GM19193 (cell line): Measurements from ENCODE around the gene COG3.

Source experiments
- POLR2A ChIP-seq: IDR thresholded peaks from 4 replicates; pipeline ENCODE4 v1.6.1; 2011; ENCODE audit not compliant: insufficient read depth, insufficient read length; ENCODE audit errors: extremely low read depth

COG3 gene

DNA sequence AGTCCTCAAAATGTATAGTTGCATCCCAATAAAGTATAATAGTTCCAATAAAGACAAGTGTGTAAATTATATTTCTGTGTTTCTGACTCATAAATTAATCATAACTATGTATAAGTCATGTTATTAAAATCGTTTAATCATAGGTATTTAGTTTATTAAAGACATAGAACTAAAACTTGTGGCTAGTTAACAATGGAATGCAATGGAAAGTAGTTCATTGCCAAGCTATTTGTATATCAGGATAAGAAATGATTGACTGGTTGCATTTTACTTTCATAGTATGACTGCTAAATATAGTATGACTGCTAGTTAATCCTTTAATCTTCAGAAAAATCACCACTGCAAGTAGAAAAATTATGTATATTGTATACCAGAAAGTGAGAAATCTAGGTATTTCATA is 16.9 kb downstream of the COG3 start:
- TF ChIP-seq POLR2A: no peak

DNA sequence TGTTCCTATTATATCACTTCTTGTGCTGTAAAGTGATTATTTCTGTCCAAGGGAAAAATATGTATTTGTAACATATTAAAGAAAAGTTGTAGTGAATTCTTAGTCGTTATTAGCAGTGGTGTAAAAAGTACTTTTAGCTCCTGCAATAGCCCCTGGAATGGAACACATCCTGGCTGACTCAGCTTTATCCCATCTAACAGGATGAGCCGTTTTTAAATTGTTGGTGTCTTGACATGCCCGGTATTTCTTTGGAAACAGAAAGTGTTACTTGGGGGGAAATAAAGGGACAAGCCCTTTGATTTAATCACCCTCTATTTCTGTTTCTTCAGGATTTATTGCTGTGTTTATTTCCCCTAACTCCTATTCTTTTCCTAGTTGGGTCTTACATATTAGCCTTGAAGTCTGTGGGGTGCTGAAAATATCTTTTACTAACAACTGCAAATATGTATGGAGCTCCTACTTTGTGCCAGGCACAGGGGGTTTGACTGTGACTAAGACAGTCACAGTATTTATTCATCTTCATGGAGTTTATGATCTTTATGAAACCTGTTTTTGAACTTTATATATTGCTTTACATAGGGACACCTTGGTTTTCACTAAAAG is 17.9 kb downstream of the COG3 start:
- TF ChIP-seq POLR2A: no peak

DNA sequence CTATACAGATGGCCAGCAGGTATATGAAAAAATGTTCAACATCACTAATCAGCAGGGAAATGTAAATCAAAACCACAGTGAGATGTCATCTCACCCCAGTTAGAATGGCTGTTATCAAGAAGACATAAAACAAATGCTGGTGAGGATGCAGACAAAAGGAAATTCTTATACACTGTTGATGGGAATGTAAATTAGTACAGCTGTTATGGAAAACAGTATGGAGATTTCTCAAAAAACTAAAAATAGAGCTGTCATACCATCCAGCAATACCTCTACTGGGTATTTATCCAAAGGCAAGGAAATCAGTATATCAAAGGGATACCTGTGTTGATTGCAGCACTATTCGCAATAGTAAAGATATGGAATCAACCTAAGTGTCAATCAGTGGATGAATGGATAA is 22.9 kb downstream of the COG3 start:
- no peak for TF ChIP-seq POLR2A

DNA sequence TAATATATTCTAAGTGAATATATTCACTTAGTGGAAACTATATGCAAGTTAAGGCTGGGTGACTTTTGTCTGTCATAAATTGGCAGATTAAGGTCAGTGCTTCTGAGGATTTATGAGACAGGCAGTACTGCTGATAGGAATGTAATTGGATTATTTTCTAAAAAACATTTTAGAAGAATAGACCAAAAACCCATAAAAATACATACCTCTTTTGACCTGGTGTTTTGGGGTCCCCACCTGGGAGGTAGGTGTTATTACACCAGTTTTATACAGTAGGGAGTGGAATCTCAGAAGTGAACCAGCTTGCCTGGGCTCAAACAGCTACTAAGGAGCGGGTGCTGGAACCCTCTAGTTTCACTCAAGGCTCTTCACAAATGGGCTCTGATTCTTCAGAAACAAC is 25.3 kb downstream of the COG3 start:
- TF ChIP-seq POLR2A: no peak

DNA sequence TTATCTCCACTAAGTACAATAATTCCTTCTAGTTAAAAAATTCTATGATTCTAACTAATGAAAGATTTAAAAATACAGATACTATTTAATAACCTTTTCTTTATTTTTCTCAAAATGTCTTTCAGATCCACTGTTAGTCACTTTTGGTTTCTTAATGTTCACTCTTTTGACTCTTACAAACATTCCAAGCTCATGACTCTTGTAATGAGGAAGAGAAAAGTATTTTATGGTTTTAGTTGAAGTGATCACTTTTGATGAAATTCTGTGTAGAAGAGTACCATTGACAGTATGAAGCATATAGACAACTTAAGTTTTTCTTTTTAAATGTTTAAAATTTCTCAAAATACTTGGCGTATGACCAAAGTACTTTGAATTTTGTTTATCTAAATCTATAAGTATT is 27.8 kb downstream of the COG3 start:
- no peak for TF ChIP-seq POLR2A

GRCh38 chr13:45496942-45497341 is 32.2 kb downstream of the COG3 start:
- no peak for TF ChIP-seq POLR2A

- TF ChIP-seq POLR2A: no peak
These were observed 35.9 kb downstream of the COG3 start for GRCh38 chr13:45500492-45501174.

GRCh38 chr13:45501175-45501526 is 36.4 kb downstream of the COG3 start:
- TF ChIP-seq POLR2A: no peak

- no peak for TF ChIP-seq POLR2A
These were observed 38.9 kb downstream of the COG3 start for GRCh38 chr13:45503658-45504057.

DNA sequence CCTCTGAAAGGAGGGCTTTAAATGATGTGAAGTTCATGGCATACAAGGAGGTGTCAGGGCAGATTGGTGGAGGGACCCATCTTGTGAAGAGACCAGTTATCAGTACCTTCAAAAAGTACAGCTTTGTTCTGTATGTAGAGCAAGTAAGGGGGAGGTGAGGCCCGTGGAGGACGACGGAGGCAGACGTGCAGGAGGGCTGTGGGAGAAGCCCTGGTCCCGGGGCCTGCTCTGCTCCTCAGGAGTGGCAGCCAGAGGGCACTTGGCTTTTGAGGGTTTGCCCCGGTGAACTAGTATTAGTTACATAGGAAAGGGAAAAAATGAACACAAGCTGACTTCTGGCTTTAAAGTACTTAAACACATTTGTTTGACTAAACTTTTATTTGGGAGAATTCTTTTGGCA is 42.1 kb downstream of the COG3 start:
- no peak for TF ChIP-seq POLR2A

- no peak for TF ChIP-seq POLR2A
These were observed 44.0 kb downstream of the COG3 start for GRCh38 chr13:45508776-45509175.

GRCh38 chr13:45510672-45511071 is 45.9 kb downstream of the COG3 start:
- no peak for TF ChIP-seq POLR2A

GRCh38 chr13:45511310-45512097 is 46.8 kb downstream of the COG3 start:
- TF ChIP-seq POLR2A: no peak

DNA sequence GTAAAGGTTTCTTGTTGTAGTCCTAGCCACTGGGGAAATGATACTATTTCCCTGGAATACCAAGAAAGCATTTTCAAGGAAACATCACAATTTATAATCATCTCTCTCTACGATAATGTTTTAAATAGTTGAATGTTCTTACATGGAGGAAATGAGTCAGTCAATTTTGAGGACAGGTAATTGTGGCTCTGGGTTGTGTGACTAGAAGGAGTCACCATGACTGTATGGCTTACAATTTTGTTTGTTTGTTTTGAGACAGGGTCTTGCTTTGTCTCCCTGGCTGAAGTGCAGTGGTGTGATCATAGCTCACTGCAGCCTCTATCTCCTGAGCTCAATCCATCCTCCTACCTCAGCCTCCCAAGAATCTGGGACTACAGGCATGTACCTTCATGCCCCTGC is 47.4 kb downstream of the COG3 start:
- no peak for TF ChIP-seq POLR2A

DNA sequence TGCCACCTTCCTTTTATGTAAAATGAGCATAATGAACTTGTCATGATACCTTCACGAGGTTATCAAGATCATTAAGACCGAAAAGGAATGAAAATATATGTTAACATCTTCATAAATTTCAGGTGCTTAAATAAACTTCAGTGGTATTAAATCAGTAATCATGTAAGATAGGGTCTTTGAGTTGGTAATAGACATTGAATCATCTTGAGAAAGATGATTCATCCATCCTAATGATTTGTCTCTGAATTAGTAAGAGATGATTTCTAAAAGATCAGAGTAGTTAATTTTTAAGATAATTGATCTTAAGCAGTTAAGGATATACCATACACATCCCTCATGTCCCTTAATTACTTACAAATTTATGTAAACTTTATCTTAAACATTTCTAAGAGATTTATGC is 52.0 kb downstream of the COG3 start:
- TF ChIP-seq POLR2A: no peak
